SK-N-SH (cell line): ENCODE results near the gene PHF20.
"Not testable (repeated sequence)": the region's sequence is repeated elsewhere in the genome, so short reads cannot be mapped to it uniquely, and the experiment has no call there.

Experiments used
- CTCF ChIP-seq: fragments of 200-600 bp; sonication (generic); IDR thresholded peaks from 2 replicates; pipeline ENCODE4 v1.6.1; 2017; ENCODE audit warnings: antibody characterized with exemption, mild to moderate bottlenecking, moderate library complexity
- RAD21 ChIP-seq: IDR thresholded peaks from 2 replicates; pipeline ENCODE4 v1.6.1; 2012; ENCODE audit warnings: mild to moderate bottlenecking, low read length
- REST ChIP-seq: IDR thresholded peaks from 2 replicates; pipeline ENCODE4 v1.6.1; 2012; ENCODE audit warnings: mild to moderate bottlenecking, low read depth, low read length, moderate library complexity

GRCh38 chr20:35744492-35744841, 27.3 kb upstream of the PHF20 start:
- TF ChIP-seq CTCF, REST, RAD21: not testable (repeated sequence)
